ENCODE data around the gene MGAT4A. TPM values are rescaled to one million over a fixed set of nuclear protein-coding genes. Genes with fewer than 3 reads are reported as not detected.

Gene MGAT4A
- total and polyA plus RNA-seq, 2 experiments from 2014 or later = 4.4 to 5.6 TPM

- no peaks in the 10 kb centered on the region for H3K4me1 ChIP-seq (ENCODE audit: insufficient read depth)
- Mint-ChIP-seq H3K4me1 (no peaks in the 10 kb centered on the region), H3K27me3 (ENCODE audit: insufficient read depth, low read depth, poor library complexity) (no peaks in the 10 kb centered on the region), H3K27ac (no peak overlapping the region), H3K36me3 (ENCODE audit: low read depth) (no peaks in the 10 kb centered on the region), H3K9me3 (no peaks in the 10 kb centered on the region), H3K4me3 (no peak overlapping the region)
- H3K36me3 ChIP-seq (ENCODE audit: insufficient read depth) = no peaks in the 10 kb centered on the region
- no peak overlapping the region for H3K4me2 ChIP-seq
- H3K27me3 ChIP-seq (ENCODE audit: insufficient read depth) = no peaks in the 10 kb centered on the region
- no peaks in the 10 kb centered on the region for H3K79me2 ChIP-seq (replicated peaks; ENCODE audit: insufficient read depth)
- H3K9me2 ChIP-seq (ENCODE audit: insufficient read depth) = no peaks in the 10 kb centered on the region
- TF ChIP-seq NANOG (IDR thresholded peaks at IDR 0.05; ENCODE audit: borderline replicate concordance) (no peak), STAT1 (IDR thresholded peaks at IDR 0.05; ENCODE audit: unreplicated experiment) (no peak), ZNF331 (CRISPR knock-in tag; IDR thresholded peaks at IDR 0.05; ENCODE audit: low read depth) (no peak), ZNF462 (CRISPR knock-in tag; IDR thresholded peaks at IDR 0.05) (no peak), EZH2phosphoT487 (IDR thresholded peaks at IDR 0.05; ENCODE audit: unreplicated experiment) (no peak), CREB1 (CRISPR knock-in tag; IDR thresholded peaks at IDR 0.05; ENCODE audit: low read depth) (no peak), REST (IDR thresholded peaks at IDR 0.05; ENCODE audit: unreplicated experiment) (no peak), EZH2 (IDR thresholded peaks at IDR 0.05; ENCODE audit: low read depth, unreplicated experiment) (no peak), CTCF (conservative IDR thresholded peaks at IDR 0.05; ENCODE audit: low read depth in 2 of 2) (no peak), POLR2AphosphoS5 (IDR thresholded peaks at IDR 0.05; ENCODE audit: low read depth) (no peak), JUNB (IDR thresholded peaks at IDR 0.05; ENCODE audit: unreplicated experiment) (no peak), ZNF114 (CRISPR knock-in tag; IDR thresholded peaks at IDR 0.05) (no peak)
- TF ChIP-seq, protein P1, sequence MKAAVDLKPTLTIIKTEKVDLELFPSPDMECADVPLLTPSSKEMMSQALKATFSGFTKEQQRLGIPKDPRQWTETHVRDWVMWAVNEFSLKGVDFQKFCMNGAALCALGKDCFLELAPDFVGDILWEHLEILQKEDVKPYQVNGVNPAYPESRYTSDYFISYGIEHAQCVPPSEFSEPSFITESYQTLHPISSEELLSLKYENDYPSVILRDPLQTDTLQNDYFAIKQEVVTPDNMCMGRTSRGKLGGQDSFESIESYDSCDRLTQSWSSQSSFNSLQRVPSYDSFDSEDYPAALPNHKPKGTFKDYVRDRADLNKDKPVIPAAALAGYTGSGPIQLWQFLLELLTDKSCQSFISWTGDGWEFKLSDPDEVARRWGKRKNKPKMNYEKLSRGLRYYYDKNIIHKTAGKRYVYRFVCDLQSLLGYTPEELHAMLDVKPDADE (IDR thresholded peaks at IDR 0.05) = no peak
- H2AFZ ChIP-seq = no peak overlapping the region
- DNase-seq (ENCODE audit: low spot score) (no peak), ATAC-seq (no peak)
- no peaks in the 10 kb centered on the region for H4K20me1 ChIP-seq (replicated peaks; ENCODE audit: insufficient read depth)
- H3K27ac ChIP-seq (ENCODE audit: low read depth) = no peak overlapping the region
- H3F3A ChIP-seq (replicated peaks; ENCODE audit: low read depth) = no peaks in the 10 kb centered on the region
- H3K4me3 ChIP-seq = no peak overlapping the region
Observed at GRCh38 chr2:98703738-98704137, 27.2 kb downstream of the MGAT4A start.

Data from GM23338 (cell line).